GM20431 (cell line): ENCODE data around the gene KRTAP5-1.
"Not testable (repeated sequence)": the region's sequence is repeated elsewhere in the genome, so short reads cannot be mapped to it uniquely, and the experiment has no call there.

Source experiments
- in situ Hi-C: fragments of 300-500 bp; cut with MseI, MboI; formaldehyde crosslinking; loops from one replicate; pipeline ENCODE4 v1.15.0; 2020; ENCODE audit warnings: low sequenced_read_pairs; ENCODE audit not compliant: unreplicated experiment

KRTAP5-1 gene

DNA sequence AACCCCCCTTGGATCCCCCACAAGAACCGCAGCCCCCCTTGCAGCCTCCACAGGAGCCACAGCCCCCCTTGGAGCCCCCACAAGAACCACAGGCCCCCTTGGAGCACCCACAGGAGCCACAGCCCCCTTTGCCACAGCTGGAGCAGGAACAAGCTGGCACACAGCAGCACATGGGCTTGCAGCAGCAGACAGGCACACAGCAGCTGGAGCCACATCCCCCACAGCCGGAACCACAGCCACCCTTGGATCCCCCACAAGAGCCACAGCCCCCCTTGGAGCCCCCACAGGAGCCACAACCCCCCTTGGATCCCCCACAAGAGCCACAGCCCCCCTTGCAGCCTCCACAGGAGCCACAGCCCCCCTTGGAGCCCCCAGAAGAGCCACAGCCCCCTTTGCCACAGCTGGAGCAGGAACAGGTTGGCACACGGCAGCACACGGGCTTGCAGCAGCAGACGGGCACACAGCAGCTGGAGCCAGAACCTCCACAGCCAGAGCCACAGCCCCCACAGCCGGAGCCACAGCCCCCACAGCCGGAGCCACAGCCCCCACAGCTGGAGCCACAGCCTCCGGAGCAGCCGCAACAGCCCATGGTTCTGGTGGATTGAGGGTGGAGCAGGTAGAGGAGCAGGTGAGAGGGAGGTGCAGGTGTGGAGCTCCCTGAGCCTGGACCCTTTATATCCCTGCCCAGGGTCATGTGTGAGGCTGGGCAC, at the start of gene KRTAP5-1:
TSS of gene KRTAP5-1 (minus strand) at position 623 of the 710 bp plus-strand sequence. CDS start at position 589, 34 bp downstream.
- in situ Hi-C loops, result not testable (repeated sequence)

GRCh38 chr11:1633864-1634263, 48.8 kb upstream of the KRTAP5-1 start:
- in situ Hi-C loops, result no loop called here

GRCh38 chr11:1632053-1632714, 47.1 kb upstream of the KRTAP5-1 start:
- in situ Hi-C loops, result no loop called here

DNA sequence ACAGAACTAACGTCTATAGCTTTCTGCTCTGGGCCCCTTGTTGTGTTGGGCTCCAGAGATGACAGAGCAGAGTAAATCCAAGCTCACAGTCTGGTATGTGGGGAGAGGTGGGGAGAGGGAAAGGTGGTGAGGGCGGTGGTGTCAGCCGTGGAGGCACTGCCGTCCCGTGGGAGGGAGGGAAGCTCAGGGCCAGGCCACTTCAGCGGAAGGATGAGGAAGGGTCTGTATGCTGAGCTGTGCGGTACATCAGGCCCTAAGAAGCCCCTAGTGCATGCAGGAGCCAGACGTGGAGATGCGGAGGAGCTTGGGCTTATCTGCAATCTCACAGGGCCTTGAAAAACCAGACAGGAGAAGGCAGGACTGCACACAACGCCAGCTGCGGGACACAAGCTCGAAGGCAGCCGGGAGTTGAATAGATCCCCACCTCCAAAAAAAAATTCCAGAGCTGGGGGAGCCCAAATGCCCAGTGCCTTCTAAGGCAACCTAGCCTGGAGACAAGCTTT, 46.0 kb upstream of the KRTAP5-1 start:
- in situ Hi-C loops, result no loop called here

GRCh38 chr11:1630271-1630670, 45.2 kb upstream of the KRTAP5-1 start:
- in situ Hi-C loops, result no loop called here

- in situ Hi-C loops, result no loop called here
Measured at GRCh38 chr11:1629326-1630185, 44.5 kb upstream of the KRTAP5-1 start, which contains the start of gene KRTAP5-5. Gene KRTAP5-5 (plus strand): TSS chr11:1629775. CDS start chr11:1629841, 66 bp downstream.

DNA sequence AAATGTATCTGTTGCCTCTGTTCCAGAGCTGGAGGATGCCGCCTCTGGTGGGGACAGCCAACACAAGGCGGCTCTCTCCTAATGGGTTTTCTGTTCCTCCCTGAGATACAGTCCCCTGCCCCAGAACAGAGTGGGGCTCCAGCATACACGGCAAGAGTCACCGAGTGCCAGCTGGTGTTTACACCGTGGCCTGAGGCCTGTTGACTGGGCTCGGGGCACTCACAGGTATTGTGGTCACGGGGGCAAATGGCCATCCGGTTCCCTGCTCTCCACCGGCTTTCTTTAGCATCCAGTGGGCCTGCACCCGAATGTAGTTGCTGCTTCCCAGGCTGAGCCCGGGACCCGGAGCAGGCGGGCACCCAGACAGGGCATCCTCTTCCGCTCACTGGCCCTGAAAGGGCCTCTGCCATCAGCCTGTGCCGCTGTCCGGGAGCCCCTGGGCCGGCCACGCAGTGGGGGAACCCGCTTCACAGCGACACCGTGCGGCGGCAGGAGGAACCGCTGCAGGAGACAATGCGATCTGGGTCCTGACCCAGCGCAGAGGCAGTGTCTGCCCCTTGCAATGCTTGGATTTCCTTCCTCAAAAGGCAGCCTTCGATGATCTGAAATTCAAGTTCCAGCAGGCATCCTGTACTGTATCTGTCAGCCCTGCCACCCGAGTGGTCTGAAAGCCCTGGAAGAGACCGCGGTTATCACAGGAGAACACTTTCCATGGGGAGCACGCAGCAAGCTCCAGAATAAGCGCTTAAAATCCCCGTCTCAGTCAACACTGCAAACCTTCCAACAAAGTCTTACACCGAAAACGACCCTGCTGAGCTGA, 43.6 kb upstream of the KRTAP5-1 start:
- in situ Hi-C loops, result no loop called here

GRCh38 chr11:1625541-1625940, 40.5 kb upstream of the KRTAP5-1 start:
- in situ Hi-C loops, result no loop called here

GRCh38 chr11:1624621-1625020, 39.5 kb upstream of the KRTAP5-1 start:
- in situ Hi-C loops, result no loop called here

DNA sequence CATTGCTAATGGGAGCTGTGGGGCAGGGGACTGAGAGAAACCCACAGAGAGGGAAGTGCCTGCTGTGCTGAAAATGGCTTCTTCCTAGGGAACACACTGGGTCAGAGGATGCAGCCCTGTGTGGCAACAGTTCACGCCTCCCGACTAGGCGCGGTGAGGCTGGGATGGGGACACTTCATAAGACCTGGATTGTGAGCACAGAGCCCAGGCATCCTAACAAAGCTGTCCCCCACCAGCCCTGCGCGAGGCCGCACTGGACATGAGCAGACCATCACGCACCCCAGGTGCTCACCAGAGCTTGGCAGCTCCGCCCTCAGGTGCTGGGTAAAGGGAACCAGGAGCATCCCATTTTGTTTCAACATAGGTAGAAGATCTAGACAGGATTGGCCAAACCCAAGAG, 38.6 kb upstream of the KRTAP5-1 start:
- in situ Hi-C loops, result no loop called here

DNA sequence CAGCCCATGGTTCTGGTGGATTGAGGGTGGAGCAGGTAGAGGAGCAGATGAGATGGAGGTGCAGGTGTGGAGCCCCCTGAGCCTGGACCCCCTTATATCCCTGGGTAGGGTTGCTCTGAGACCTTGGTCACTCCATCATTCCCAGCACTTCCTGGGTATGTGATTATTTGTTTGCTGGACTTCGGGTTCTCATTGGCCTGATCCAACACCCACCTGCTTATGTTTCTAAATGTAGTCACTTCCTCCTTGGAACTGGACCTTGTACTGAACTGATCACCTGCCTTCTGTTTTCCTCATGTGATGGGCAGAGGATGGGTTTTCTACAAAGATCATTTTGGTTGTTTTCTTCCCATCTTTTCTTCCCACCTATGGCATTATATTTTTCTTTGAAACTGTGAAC, 37.0 kb upstream of the KRTAP5-1 start, which contains the start of gene KRTAP5-4:
TSS of gene KRTAP5-4 (minus strand) at position 53 of the 400 bp plus-strand sequence. CDS start at position 8, 45 bp downstream.
- in situ Hi-C loops, result no loop called here

DNA sequence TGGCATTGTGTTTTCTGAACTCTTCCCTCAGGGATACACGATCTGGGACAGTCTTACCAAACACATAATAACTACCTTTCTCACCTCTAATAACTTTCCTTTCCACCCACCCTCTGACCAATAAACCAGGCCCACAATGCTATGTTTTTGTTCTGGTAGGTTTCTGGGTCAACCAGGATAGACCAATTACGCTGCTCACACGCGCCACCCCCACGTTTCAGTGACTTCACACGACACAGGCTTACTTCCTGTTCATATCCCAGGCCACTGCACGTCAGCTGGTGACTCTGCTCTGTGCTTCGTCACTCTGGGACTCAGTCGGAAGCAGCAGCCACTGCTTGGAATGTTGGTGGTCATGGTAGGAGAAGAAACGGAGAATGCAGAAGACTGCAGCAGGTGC, 34.4 kb upstream of the KRTAP5-1 start:
- in situ Hi-C loops, result no loop called here

GRCh38 chr11:1618231-1618630, 33.1 kb upstream of the KRTAP5-1 start:
- in situ Hi-C loops, result no loop called here

- in situ Hi-C loops, result no loop called here
Measured at GRCh38 chr11:1608363-1608762, 23.3 kb upstream of the KRTAP5-1 start, which contains the start of gene KRTAP5-3. Gene KRTAP5-3 (minus strand): TSS chr11:1608463. CDS start chr11:1608385, 78 bp downstream.

- in situ Hi-C loops, result not testable (repeated sequence)
Measured at GRCh38 chr11:1607901-1608300, 22.8 kb upstream of the KRTAP5-1 start.

GRCh38 chr11:1607156-1607845, 22.2 kb upstream of the KRTAP5-1 start:
- in situ Hi-C loops, result not testable (repeated sequence)

DNA sequence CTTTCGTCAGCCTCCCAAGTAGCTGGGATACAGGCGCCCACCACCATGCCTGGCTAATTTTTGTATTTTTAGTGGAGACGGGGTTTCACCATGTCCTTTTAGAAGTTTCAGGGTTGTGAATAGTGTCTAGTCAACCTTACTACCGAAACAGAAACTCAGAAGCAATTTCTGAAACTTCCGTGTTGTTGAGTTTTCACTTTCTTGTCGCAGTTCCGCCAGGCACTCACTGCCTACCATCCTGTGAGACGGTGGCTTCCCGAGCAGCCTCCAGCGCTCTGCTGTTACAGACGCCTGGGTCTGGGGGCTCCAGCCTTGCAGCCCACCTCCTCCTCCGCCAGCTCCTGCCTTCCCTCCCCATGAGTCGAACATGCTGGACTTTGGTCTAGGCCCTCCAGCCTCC, 20.8 kb upstream of the KRTAP5-1 start:
- in situ Hi-C loops, result not testable (repeated sequence)

DNA sequence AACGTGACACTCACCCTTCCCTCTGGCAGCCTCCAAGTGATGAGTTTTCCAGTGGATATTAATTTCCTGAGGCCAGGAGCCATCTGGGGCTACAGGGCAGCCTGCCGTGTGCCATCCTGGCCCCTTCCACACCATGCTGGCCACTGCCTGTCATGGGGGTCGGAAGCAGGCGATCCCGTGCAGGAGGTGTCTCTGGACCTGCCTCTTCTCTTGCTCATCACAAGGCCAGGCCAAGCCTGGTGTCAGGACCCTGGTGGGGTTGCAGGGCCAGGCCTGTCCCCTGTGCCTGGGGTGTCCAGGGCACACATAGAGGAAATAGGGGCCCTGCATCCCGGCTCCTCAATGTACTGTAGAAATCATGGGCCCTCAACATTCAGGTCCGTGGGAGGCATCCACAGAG, 19.6 kb upstream of the KRTAP5-1 start:
- in situ Hi-C loops, result no loop called here

DNA sequence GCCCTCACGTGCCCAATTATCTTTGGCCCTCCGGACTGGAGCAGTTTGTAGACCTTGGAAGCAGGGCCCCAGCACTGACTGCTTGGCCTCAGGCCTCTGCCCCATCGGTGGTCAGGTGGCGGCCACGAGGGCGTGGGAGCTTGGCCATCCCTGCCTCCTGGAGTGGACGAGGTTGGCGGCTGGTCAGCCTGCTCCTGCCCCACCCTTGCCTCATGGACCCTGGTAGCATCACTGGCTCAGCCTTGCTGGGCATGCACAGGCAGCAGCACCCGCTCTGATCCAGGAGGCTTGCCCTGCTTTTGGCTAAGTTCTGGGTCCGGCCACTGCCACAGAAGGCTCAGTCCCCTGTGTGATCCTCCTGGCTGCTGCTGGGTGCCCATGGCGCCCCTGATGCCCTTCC, 19.1 kb upstream of the KRTAP5-1 start:
- in situ Hi-C loops, result no loop called here
